ENCODE results near the gene FARP1.

DNA sequence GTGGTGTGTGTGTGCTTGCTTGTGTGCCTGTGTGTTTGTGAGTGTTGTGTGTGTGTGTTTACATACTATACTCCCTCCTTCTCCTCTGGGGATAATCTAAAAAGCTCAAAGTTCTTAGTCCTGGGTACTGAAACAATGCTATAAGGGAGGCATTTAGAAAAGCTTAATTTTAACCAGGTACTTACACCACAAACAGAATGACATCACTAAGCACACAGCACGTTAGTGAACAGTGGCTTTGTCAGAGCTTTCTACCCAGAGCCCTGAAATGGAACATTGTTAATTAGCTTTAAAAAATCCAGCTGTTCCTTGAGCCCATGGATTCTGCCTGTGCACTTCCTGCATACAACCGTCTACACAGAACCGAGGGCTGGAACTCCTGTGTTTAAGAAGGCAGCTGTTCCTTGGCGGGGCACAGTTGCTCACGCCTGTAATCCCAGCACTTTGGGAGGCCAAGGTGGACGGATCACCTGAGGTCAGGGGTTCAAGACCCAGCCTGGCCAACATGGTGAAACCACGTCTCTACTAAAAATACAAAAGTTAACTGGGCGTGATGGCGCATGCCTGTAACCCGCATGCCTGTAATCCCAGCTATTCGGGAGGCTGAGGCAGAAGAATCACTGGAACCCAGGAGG is 103.8 kb downstream of the FARP1 start:
- TF ChIP-seq POLR2AphosphoS5 (IDR thresholded peaks at IDR 0.05; ENCODE audit: borderline replicate concordance, low read depth, low read length) (no peak), EZH2 (IDR thresholded peaks at IDR 0.05) (no peak)

Data from SK-N-MC (cell line).